HepG2 (cell line): ENCODE results near the gene CEBPA. TPM values are rescaled to one million over a fixed set of nuclear protein-coding genes. Genes with fewer than 3 reads are reported as not detected.
A peak's percentile ranks its signal among the peaks of the same experiment; 100 is the strongest.

Source experiments
- ARNT2 ChIP-seq: sonication (generic); formaldehyde crosslinking; IDR thresholded peaks from 2 replicates; pipeline ENCODE4 v1.8.0; 2022; ENCODE audit warnings: mild to moderate bottlenecking, low read depth, missing genetic modification reagents, moderate library complexity
- ATRX ChIP-seq: sonication (generic); formaldehyde crosslinking; IDR thresholded peaks from 2 replicates; pipeline ENCODE4 v1.4.0; 2020; ENCODE audit warnings: missing genetic modification reagents, borderline replicate concordance
- FOSL2 ChIP-seq: sonication (generic); formaldehyde crosslinking; IDR thresholded peaks from 2 replicates; pipeline ENCODE4 v1.4.0; 2020; ENCODE audit warnings: missing genetic modification reagents
- GABPB1 ChIP-seq: IDR thresholded peaks from 2 replicates; pipeline ENCODE4 v1.6.1; 2016; ENCODE audit warnings: mild to moderate bottlenecking, missing genetic modification reagents, moderate library complexity, missing compliant biosample characterization
- KLF11 ChIP-seq: IDR thresholded peaks from 2 replicates; pipeline ENCODE4 v1.6.1; 2016; ENCODE audit warnings: missing compliant biosample characterization
- KLF16 ChIP-seq, 2 experiments: sonication (generic) in 1 of 2; formaldehyde crosslinking in 1 of 2; IDR thresholded peaks; 2 replicates each; pipeline versions ENCODE4 v1.6.1 to v1.8.0; 2016 to 2023; ENCODE audit warnings: missing genetic modification reagents in 2 of 2, missing compliant biosample characterization in 1 of 2
- KMT2B ChIP-seq: IDR thresholded peaks from 2 replicates; pipeline ENCODE4 v1.6.1; 2016; ENCODE audit warnings: missing genetic modification reagents, missing compliant biosample characterization
- MLX ChIP-seq: IDR thresholded peaks from 2 replicates; pipeline ENCODE4 v1.6.1; 2016
- POGK ChIP-seq: sonication (generic); formaldehyde crosslinking; conservative IDR thresholded peaks from 2 replicates; pipeline ENCODE4 v1.8.0; 2022; ENCODE audit warnings: mild to moderate bottlenecking, moderate library complexity, missing genetic modification reagents
- SAP130 ChIP-seq: IDR thresholded peaks from 2 replicates; pipeline ENCODE4 v1.6.1; 2016; ENCODE audit warnings: low read depth
- SYNCRIP ChIP-seq: fragments of 200-400 bp; formaldehyde crosslinking; IDR thresholded peaks from 2 replicates; pipeline ENCODE4 v1.6.1; 2018; ENCODE audit warnings: mild to moderate bottlenecking, low read depth, low read length; ENCODE audit not compliant: insufficient read depth
- YEATS4 ChIP-seq: sonication (generic); formaldehyde crosslinking; IDR thresholded peaks from 2 replicates; pipeline ENCODE4 v1.4.0; 2020; ENCODE audit warnings: missing genetic modification reagents, borderline replicate concordance
- ZBTB21 ChIP-seq: sonication (generic); formaldehyde crosslinking; IDR thresholded peaks from 2 replicates; pipeline ENCODE4 v1.4.0; 2020; ENCODE audit warnings: missing genetic modification reagents
- ZMYM4 ChIP-seq: sonication (generic); formaldehyde crosslinking; IDR thresholded peaks from 2 replicates; pipeline ENCODE4 v1.8.1; 2023; ENCODE audit warnings: mild to moderate bottlenecking, missing genetic modification reagents
- ZNF501 ChIP-seq: sonication (generic); formaldehyde crosslinking; IDR thresholded peaks from 2 replicates; pipeline ENCODE4 v1.5.1; 2020; ENCODE audit warnings: mild to moderate bottlenecking, moderate library complexity, missing genetic modification reagents
- ZNF740 ChIP-seq: sonication (generic); formaldehyde crosslinking; IDR thresholded peaks from 2 replicates; pipeline ENCODE4 v1.4.0; 2020; ENCODE audit warnings: missing genetic modification reagents
- polyA plus RNA-seq, 8 experiments: library from polyadenylated mRNA; depleted of rRNA in 3 of 8; stranded (reverse) in 7 of 8; unstranded in 1 of 8; fragments of >200 nt; fragmentation: Illumina TruSeq in 4 of 8; extraction: Trizol in 4 of 8; gene quantifications; 2 replicates each; pipeline versions ENCODE4 v1.2.1 to v1.2.3, GENCODE V29; 2011 to 2016; ENCODE audit warnings: low read depth in 4 of 8, missing spikeins in 1 of 8, mixed read lengths in 1 of 8; ENCODE audit not compliant: insufficient read depth in 1 of 8
- total RNA-seq, 5 experiments: library from RNA; depleted of rRNA; stranded (reverse); fragments of >200 nt; fragmentation: Illumina TruSeq; extraction: Trizol; gene quantifications; 2 replicates each; pipeline ENCODE4 v1.2.3, GENCODE V29; 2016; ENCODE audit warnings: low read depth in 1 of 5
- TF ChIP-seq, protein P1 (sequence below): sonication (generic); formaldehyde crosslinking; IDR thresholded peaks from 2 replicates; pipeline ENCODE4 v1.9.0; 2022; ENCODE audit warnings: missing genetic modification reagents, mild to moderate bottlenecking, borderline replicate concordance
- TF ChIP-seq, protein P2 (sequence below): sonication (generic); formaldehyde crosslinking; IDR thresholded peaks from 2 replicates; pipeline ENCODE4 v1.5.0; 2020; ENCODE audit warnings: missing genetic modification reagents
- TF ChIP-seq, protein P3 (sequence below): IDR thresholded peaks from 2 replicates; pipeline ENCODE4 v1.6.1; 2016; ENCODE audit warnings: low read depth, control low read depth
- TF ChIP-seq, protein P4 (sequence below): sonication (generic); formaldehyde crosslinking; IDR thresholded peaks from 2 replicates; pipeline ENCODE4 v1.9.0; 2022; ENCODE audit warnings: low read depth, missing genetic modification reagents

The CEBPA gene
- total and polyA plus RNA-seq, 2 of the 13 experiments (the other 11 are each of a cell fraction or from before 2014, with no cell fraction given), result 24.8 to 103 TPM

DNA sequence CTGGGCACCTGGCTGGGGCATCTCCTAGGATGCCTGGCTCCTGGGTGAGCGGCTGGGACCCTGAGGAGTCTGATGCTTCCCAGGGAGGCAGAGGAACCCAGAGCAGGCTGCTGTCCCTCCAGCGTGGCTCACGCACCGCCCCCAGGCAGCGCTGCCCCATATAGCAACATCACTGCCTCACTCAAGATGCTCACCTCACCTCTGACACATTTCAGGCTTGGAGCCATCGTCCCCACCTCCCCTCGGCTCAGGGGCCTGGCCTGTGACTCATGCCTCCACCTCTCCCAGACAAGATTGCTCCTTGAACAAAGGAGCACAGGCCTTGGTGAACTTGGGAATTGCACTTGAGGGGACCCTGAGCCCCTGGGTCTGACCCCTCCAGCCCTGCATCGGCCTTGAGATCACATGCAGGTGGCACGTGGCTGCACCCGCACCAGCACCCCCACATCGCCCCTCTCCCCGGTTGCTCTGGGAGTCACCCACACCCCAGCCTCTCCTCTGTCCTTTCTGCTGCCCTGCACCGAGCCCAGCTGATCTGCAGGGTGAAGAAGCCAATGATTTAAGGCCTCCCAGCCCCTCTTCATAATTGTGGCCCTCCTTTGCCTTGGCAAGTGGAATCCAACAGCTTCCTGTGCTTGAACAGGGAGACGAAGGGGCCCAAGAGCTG, 11.2 kb downstream of the CEBPA start (continued):
- TF ChIP-seq ZMYM4 (CRISPR knock-in tag), result peak; percentile 25; the same call in 1 of the 2 replicates
- TF ChIP-seq, protein P1, sequence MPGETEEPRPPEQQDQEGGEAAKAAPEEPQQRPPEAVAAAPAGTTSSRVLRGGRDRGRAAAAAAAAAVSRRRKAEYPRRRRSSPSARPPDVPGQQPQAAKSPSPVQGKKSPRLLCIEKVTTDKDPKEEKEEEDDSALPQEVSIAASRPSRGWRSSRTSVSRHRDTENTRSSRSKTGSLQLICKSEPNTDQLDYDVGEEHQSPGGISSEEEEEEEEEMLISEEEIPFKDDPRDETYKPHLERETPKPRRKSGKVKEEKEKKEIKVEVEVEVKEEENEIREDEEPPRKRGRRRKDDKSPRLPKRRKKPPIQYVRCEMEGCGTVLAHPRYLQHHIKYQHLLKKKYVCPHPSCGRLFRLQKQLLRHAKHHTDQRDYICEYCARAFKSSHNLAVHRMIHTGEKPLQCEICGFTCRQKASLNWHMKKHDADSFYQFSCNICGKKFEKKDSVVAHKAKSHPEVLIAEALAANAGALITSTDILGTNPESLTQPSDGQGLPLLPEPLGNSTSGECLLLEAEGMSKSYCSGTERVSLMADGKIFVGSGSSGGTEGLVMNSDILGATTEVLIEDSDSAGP (CRISPR knock-in tag), result peak; percentile 51; the same call in 1 of the 2 replicates
- 0 out of 2 replicates have a peak, but pooled peaks have one; percentile 19 for TF ChIP-seq POGK (CRISPR knock-in tag)
- TF ChIP-seq ZNF740, result peak; percentile 63; the same call in 1 of the 2 replicates
- TF ChIP-seq FOSL2 (CRISPR knock-in tag), result peak; percentile 87
- no peak for TF ChIP-seq ZBTB21 (CRISPR knock-in tag)
- TF ChIP-seq ARNT2 (CRISPR knock-in tag), result peak; percentile 60; the same call in 1 of the 2 replicates
- TF ChIP-seq, protein P2, sequence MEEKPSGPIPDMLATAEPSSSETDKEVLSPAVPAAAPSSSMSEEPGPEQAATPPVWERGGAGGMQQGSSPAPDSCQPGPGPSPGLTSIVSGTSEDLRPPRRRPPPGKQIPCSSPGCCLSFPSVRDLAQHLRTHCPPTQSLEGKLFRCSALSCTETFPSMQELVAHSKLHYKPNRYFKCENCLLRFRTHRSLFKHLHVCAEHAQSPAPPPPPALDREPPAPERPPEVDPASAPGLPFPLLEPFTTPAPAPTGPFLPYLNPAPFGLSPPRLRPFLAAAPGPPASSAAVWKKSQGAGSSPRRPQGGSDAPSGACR (CRISPR knock-in tag), result peak; percentile 33; the same call in 1 of the 2 replicates
- TF ChIP-seq YEATS4 (CRISPR knock-in tag), result 0 out of 2 replicates have a peak, but pooled peaks have one; percentile 27
- no peak for TF ChIP-seq SYNCRIP
- TF ChIP-seq KMT2B (CRISPR knock-in tag), result 0 out of 2 replicates have a peak, but pooled peaks have one; percentile 38
- TF ChIP-seq KLF16 (CRISPR knock-in tag; IDR thresholded peaks at IDR 0.05), result peak in 1 of 2 experiments; percentile 27; a peak in 1 of 4 replicates
- 0 out of 2 replicates have a peak, but pooled peaks have one; percentile 27 for TF ChIP-seq ZNF501 (CRISPR knock-in tag)
- peak; percentile 21; the same call in 1 of the 2 replicates for TF ChIP-seq GABPB1
- TF ChIP-seq, protein P3, sequence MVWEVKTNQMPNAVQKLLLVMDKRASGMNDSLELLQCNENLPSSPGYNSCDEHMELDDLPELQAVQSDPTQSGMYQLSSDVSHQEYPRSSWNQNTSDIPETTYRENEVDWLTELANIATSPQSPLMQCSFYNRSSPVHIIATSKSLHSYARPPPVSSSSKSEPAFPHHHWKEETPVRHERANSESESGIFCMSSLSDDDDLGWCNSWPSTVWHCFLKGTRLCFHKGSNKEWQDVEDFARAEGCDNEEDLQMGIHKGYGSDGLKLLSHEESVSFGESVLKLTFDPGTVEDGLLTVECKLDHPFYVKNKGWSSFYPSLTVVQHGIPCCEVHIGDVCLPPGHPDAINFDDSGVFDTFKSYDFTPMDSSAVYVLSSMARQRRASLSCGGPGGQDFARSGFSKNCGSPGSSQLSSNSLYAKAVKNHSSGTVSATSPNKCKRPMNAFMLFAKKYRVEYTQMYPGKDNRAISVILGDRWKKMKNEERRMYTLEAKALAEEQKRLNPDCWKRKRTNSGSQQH (CRISPR knock-in tag), result 0 out of 2 replicates have a peak, but pooled peaks have one; percentile 37
- TF ChIP-seq MLX (CRISPR knock-in tag), result peak; percentile 53; the same call in 1 of the 2 replicates
- TF ChIP-seq SAP130 (CRISPR knock-in tag), result peak; percentile 16; the same call in 1 of the 2 replicates
- no peak for TF ChIP-seq ATRX (CRISPR knock-in tag)
- no peak for TF ChIP-seq KLF11 (CRISPR knock-in tag)
- TF ChIP-seq, protein P4, sequence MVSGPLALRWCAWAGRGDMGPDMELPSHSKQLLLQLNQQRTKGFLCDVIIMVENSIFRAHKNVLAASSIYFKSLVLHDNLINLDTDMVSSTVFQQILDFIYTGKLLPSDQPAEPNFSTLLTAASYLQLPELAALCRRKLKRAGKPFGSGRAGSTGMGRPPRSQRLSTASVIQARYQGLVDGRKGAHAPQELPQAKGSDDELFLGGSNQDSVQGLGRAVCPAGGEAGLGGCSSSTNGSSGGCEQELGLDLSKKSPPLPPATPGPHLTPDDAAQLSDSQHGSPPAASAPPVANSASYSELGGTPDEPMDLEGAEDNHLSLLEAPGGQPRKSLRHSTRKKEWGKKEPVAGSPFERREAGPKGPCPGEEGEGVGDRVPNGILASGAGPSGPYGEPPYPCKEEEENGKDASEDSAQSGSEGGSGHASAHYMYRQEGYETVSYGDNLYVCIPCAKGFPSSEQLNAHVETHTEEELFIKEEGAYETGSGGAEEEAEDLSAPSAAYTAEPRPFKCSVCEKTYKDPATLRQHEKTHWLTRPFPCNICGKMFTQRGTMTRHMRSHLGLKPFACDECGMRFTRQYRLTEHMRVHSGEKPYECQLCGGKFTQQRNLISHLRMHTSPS (CRISPR knock-in tag), result 0 out of 2 replicates have a peak, but pooled peaks have one; percentile 29
